Progenitor cell of endocrine pancreas (in vitro differentiated cells): ENCODE data around the gene REC8. TPM values are rescaled to one million over a fixed set of nuclear protein-coding genes. Genes with fewer than 3 reads are reported as not detected.
A peak's percentile ranks its signal among the peaks of the same experiment; 100 is the strongest.

Source experiments
- DNase-seq: peaks from one replicate; pipeline ENCODE4 v3.0.0; 2021; ENCODE audit warnings: low spot score; ENCODE audit not compliant: unreplicated experiment
- H3K27ac Mint-ChIP-seq: 2 replicates; pipeline ENCODE4 v1.8.0; 2021; ENCODE audit warnings: mild to moderate bottlenecking, moderate library complexity, mixed read lengths
- H3K27me3 Mint-ChIP-seq: 2 replicates; pipeline ENCODE4 v1.8.0; 2021; ENCODE audit warnings: mixed read lengths
- H3K36me3 Mint-ChIP-seq: 2 replicates; pipeline ENCODE4 v1.8.0; 2022; ENCODE audit warnings: mixed read lengths; ENCODE audit not compliant: insufficient read depth
- H3K4me1 Mint-ChIP-seq: 2 replicates; pipeline ENCODE4 v1.8.0; 2021; ENCODE audit warnings: low read depth, mixed read lengths
- H3K4me3 Mint-ChIP-seq: 2 replicates; pipeline ENCODE4 v1.8.0; 2021; ENCODE audit warnings: low read depth, mild to moderate bottlenecking, moderate library complexity, mixed read lengths
- H3K9me3 Mint-ChIP-seq: 2 replicates; pipeline ENCODE4 v1.8.0; 2021; ENCODE audit warnings: low read depth, mixed read lengths
- CTCF ChIP-seq: fragments of 200-600 bp; sonication (generic); IDR thresholded peaks from one replicate; pipeline ENCODE4 v1.5.0; 2021; ENCODE audit warnings: antibody characterized with exemption, mild to moderate bottlenecking; ENCODE audit not compliant: unreplicated experiment
- total RNA-seq: library from RNA; stranded (reverse); gene quantifications from 2 replicates; pipeline ENCODE4 v1.2.1, GENCODE V29; 2021

Gene REC8
- total RNA-seq, 1 donor from 2014 or later: 408 TPM

DNA sequence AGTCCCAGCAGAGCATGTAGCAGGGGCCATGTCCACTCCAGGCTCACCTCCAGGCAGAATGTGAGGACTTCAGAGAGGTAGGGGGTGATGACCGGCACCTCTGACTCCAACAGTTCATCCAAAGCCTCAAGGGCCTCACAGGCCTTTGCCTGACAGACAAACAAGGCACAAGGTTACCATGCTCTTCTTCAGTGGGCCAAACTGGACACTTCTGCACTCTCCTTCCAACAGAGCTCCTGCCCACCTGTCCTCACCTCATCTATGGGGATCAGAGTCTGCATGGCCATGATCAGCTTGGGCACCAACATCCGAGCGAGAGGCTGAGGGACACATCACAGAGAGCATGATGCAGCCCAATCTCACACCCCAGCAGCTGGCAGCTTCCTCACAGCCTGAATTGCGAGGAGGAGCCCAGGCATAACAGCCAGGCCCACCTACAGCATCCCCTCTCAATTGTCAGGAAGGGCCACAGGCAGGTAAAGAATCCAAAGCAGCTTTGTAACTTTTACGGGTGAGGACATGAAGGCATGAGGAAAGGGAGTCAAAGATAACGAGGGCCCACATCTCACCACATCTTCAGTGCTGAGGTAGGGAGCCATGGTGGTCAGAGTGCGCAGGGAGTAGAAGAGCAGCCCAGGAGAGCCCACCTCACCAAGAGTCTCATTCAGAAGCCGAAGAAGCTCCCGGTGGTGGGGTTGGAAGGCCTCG lies 15.1 kb downstream of the REC8 start:
- Mint-ChIP-seq H3K27me3 (no peaks in the 10 kb centered on the region), H3K4me3 (peak overlapping the region; percentile 92), H3K36me3 (peaks cover 17% of the 10 kb centered on the region), H3K9me3 (no peaks in the 10 kb centered on the region), H3K4me1 (peaks cover 13% of the 10 kb centered on the region), H3K27ac (peak overlapping the region; percentile 49)
- no peak for DNase-seq
- no peak for TF ChIP-seq CTCF

DNA sequence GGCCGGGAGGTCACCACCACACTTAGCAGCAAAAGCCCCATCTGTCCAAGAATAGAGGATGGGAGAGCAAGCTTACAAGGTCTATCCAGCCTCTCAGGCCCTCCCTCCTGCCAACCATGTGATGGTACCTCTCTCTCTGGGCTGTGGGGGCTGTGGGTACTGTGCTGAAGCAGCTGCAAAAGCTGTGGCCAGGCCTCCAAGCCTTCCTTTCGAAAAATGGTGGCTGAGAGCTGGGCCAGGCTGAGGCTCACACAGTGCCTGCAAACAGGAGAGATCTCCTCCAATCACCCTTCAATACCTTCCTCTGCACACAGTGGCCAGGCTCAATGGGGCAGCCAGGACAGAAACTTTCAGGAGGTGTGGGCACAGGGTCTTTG lies 15.6 kb downstream of the REC8 start:
- Mint-ChIP-seq H3K27me3 (no peaks in the 10 kb centered on the region), H3K4me1 (peaks cover 13% of the 10 kb centered on the region), H3K4me3 (peak overlapping the region; percentile 92), H3K27ac (peak overlapping the region; percentile 96), H3K36me3 (peaks cover 19% of the 10 kb centered on the region), H3K9me3 (no peaks in the 10 kb centered on the region)
- no peak for TF ChIP-seq CTCF
- no peak for DNase-seq

DNA sequence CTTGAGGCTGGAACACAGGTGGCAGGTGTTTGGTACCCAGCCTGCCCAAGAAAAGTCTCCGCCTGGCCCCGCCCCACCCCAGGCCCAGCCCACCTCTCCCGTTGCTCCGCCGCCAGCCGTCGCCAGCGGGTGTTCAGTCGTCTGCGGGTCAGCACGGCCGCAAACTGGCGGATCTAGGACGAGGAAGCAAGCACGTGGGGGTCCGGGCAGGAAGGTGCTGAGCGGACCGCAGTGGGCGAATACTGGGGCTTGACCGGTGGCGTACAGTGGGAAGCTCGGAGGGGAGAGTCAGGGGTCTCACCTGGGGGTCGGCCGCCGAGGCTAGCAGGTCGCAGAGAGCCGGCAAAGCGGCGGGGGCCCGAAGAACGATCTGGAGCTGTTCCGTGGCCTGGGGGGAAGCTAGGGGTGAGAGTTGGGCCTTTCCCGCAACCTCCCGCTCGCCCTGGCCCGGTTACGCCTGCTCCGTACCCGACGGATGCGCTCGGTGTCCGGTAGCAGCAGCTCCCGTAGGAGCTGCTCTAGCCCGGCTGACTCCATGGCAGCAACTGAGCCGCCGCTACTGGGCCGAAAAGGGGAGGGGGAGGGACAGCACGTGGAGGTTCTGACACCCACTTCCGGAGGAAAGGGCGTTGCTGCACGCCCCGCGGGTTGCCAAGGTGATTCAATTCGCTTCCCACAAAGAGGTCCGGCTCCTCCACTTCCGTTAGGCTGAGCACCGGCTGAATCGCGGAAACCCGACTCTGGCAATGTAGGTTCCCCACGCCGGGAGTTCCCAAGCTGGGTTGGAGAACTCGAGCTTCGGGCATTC lies 16.6 kb downstream of the REC8 start, which contains the start of gene IPO4:
IPO4 (minus strand) TSS at position 566 of the 808 bp plus-strand sequence; CDS start at position 537, 29 bp downstream.
- H3K36me3 Mint-ChIP-seq: peaks cover 22% of the 10 kb centered on the region
- H3K4me3 Mint-ChIP-seq: peak within 1 kb of the TSS; percentile 92
- peak; percentile 88 for DNase-seq
- H3K27me3 Mint-ChIP-seq: no peaks in the 10 kb centered on the region
- H3K4me1 Mint-ChIP-seq: peaks cover 13% of the 10 kb centered on the region
- no peaks in the 10 kb centered on the region for H3K9me3 Mint-ChIP-seq
- peak within 1 kb of the TSS; percentile 96 for H3K27ac Mint-ChIP-seq
- no peak for TF ChIP-seq CTCF

DNA sequence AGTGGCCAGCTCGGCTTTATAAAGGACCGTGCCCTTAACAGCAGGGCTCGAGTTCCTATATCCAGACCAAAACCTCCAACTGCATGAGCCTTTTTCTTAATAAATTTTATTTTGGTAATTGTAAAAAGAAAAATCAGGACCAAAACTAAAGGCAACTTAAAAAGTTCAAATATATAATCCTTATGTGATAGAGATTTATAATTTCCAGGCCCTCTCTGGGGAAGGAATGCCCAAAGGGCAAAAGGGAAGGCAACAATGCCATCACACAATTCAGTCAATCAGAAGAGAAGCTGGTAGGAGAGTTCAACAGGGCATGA lies 17.1 kb downstream of the REC8 start:
- no peak for DNase-seq
- no peaks in the 10 kb centered on the region for H3K9me3 Mint-ChIP-seq
- peaks cover 14% of the 10 kb centered on the region for H3K4me1 Mint-ChIP-seq
- peaks cover 22% of the 10 kb centered on the region for H3K36me3 Mint-ChIP-seq
- no peaks in the 10 kb centered on the region for H3K27me3 Mint-ChIP-seq
- H3K27ac Mint-ChIP-seq: peak overlapping the region; percentile 96
- peak overlapping the region; percentile 92 for H3K4me3 Mint-ChIP-seq
- no peak for TF ChIP-seq CTCF

DNA sequence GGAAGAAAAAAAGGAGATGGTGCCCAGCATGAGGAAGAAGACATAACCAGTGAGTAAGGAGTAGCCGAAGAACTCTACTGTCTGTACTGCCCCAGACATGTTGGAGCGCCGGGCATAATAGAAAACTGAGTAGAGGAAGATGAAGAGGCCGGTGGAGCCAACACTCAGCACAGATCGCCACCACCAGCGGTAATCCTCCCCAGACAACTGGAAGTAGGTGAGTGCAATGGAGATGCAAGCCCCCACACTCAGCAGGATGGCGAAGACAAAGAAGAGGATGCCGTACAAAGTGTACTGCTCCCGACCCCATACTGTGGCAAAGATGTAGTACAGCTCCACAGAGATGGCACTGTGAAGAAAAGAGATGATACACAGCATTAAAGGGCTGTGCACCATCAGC lies 17.6 kb downstream of the REC8 start:
- Mint-ChIP-seq H3K4me1 (peaks cover 17% of the 10 kb centered on the region), H3K27ac (peak overlapping the region; percentile 4), H3K27me3 (no peaks in the 10 kb centered on the region), H3K36me3 (peaks cover 23% of the 10 kb centered on the region), H3K4me3 (peak overlapping the region; percentile 92), H3K9me3 (no peaks in the 10 kb centered on the region)
- DNase-seq: no peak
- no peak for TF ChIP-seq CTCF
